ENCODE data around the gene AQP3. TPM values are rescaled to one million over a fixed set of nuclear protein-coding genes. Genes with fewer than 3 reads are reported as not detected.

AQP3 gene
- total RNA-seq, 1 donor from 2014 or later, result 1.1 TPM

DNA sequence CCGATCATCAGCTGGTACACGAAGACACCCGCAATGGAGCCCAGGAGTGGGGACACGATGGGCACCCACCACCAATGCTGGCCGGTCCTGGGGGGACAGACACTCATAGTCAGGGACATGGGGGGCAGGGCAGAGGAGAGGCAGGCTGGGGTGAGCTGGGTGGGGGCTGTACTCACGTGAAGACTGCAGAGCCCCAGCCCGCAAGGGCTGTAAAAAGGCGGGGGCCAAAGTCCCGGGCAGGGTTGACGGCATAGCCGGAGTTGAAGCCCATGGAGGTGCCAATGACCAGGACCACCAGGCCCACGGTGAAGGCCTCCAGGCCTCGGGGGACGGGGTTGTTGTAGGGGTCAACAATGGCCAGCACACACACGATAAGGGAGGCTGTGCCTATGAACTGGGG lies 5.3 kb downstream of the AQP3 start:
- no peaks in the 10 kb centered on the region for H3K36me3 Mint-ChIP-seq (ENCODE audit: low read depth)
- DNase-seq (ENCODE audit: low read depth, low spot score), result no peak
- no peaks in the 10 kb centered on the region for H3K9me3 Mint-ChIP-seq
- peaks cover 11% of the 10 kb centered on the region for H3K4me1 Mint-ChIP-seq
- H3K27me3 Mint-ChIP-seq (ENCODE audit: low read depth), result peaks cover 9% of the 10 kb centered on the region
- H3K27ac Mint-ChIP-seq (ENCODE audit: unreplicated experiment), result no peak overlapping the region
- H3K4me3 Mint-ChIP-seq, result no peak overlapping the region
- TF ChIP-seq, protein P1, sequence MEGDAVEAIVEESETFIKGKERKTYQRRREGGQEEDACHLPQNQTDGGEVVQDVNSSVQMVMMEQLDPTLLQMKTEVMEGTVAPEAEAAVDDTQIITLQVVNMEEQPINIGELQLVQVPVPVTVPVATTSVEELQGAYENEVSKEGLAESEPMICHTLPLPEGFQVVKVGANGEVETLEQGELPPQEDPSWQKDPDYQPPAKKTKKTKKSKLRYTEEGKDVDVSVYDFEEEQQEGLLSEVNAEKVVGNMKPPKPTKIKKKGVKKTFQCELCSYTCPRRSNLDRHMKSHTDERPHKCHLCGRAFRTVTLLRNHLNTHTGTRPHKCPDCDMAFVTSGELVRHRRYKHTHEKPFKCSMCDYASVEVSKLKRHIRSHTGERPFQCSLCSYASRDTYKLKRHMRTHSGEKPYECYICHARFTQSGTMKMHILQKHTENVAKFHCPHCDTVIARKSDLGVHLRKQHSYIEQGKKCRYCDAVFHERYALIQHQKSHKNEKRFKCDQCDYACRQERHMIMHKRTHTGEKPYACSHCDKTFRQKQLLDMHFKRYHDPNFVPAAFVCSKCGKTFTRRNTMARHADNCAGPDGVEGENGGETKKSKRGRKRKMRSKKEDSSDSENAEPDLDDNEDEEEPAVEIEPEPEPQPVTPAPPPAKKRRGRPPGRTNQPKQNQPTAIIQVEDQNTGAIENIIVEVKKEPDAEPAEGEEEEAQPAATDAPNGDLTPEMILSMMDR (conservative IDR thresholded peaks at IDR 0.05), result no peak

DNA sequence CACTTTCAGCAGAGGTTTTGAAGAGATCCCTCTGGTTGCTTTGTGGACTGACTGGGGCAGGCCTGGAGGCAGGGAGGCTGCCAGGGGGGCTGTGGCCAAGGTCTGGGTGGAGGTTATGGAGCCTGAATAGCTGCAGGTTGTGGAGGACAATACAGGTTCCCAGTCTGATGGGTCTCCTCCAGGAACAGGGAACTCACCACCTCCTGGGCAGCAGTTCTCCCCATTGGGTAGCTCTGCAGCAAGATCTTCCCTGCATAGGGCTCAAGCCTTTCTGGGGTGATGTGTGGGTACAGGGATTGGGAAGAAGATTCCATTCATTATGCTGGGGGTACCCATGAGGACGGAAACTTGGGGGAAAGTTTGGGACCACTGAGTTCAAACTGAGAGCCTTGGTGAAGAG lies 6.8 kb downstream of the AQP3 start:
- Mint-ChIP-seq H3K27ac (ENCODE audit: unreplicated experiment) (no peak overlapping the region), H3K27me3 (ENCODE audit: low read depth) (no peaks in the 10 kb centered on the region), H3K36me3 (ENCODE audit: low read depth) (no peaks in the 10 kb centered on the region), H3K4me1 (no peaks in the 10 kb centered on the region), H3K4me3 (no peak overlapping the region), H3K9me3 (no peaks in the 10 kb centered on the region)
- DNase-seq (ENCODE audit: low read depth, low spot score), result no peak
- TF ChIP-seq, protein P1 (conservative IDR thresholded peaks at IDR 0.05), result no peak

DNA sequence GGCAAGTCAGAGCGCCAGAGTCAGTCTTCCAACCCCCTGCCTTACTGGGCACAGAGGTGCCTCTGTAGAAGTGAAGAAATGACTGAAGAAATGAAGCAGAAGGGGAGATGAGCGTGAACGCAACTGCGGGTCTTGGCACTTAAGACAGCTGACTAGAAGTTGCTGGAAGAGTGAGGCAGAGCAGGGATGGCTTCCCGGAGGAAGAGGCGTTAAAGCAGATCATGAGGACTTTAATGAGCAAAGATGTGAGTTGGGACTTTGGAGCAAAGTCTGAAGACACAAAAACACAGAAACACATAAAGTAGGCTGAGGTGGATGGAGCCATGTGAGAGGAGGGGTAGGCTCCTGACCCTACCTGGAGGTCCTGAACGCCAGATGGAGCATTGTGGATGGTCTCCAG lies 7.2 kb downstream of the AQP3 start:
- no peak overlapping the region for H3K27ac Mint-ChIP-seq (ENCODE audit: unreplicated experiment)
- H3K4me1 Mint-ChIP-seq, result no peaks in the 10 kb centered on the region
- no peaks in the 10 kb centered on the region for H3K27me3 Mint-ChIP-seq (ENCODE audit: low read depth)
- TF ChIP-seq, protein P1 (conservative IDR thresholded peaks at IDR 0.05), result no peak
- H3K9me3 Mint-ChIP-seq, result no peaks in the 10 kb centered on the region
- no peak overlapping the region for H3K4me3 Mint-ChIP-seq
- DNase-seq (ENCODE audit: low read depth, low spot score), result no peak
- H3K36me3 Mint-ChIP-seq (ENCODE audit: low read depth), result no peaks in the 10 kb centered on the region

DNA sequence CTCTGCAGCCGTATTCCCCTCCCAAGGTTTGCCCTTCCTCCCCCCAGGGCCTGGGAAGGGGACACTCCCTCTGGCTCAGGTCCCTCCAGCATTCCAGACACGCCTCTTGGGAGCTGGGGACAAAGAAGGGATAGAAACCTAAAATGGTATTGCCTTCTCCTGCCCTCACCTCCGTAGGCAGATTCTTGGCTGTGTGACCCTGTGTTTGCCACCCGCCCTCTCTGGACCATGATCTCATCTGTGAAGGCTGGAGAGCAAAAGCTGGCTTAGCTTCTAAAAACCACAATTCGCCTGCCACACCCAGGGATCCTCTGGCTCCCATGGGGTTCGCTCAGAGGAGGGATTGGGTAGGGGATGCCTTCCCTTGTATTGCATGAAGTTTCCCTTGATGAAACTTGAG lies 7.7 kb downstream of the AQP3 start:
- Mint-ChIP-seq H3K4me3 (no peak overlapping the region), H3K36me3 (ENCODE audit: low read depth) (no peaks in the 10 kb centered on the region), H3K27ac (ENCODE audit: unreplicated experiment) (no peak overlapping the region), H3K9me3 (no peaks in the 10 kb centered on the region), H3K27me3 (ENCODE audit: low read depth) (no peaks in the 10 kb centered on the region), H3K4me1 (no peaks in the 10 kb centered on the region)
- no peak for DNase-seq (ENCODE audit: low read depth, low spot score)
- TF ChIP-seq, protein P1 (conservative IDR thresholded peaks at IDR 0.05), result no peak

DNA sequence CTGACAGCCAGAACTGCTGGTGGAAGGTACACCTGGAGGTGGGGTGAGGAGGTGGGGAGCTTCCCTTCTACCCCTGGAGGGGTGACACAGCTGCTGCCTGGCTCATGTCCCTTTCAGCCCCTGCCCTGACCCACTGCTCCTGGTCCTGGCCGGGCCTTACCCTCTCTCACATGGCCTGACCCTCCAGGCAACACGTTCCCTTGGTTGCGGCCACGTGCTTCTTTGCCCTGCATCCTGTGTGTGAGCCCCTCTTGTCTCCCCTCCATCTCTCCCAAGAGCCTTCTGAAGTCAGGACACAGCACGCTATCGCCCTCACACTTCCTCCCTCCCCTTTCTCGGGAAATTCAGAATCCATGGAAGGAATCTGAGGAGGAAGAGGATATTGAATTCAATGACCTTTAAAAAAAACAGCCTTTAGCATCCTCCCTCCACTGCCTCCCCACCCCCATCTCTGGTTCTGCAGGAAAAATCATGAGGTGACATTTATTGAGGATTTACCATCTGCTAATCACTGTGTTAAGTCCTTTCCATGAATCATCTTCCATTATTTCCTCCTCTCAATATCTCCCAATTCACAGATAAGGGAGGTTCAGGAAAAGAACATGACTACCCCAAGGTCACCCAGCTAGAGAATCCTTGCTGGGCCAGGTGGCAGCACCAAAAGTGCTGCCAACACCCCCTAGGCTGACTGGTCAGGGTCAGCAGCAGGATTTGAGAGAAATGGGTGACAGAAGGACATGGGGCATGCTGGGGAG lies 8.3 kb downstream of the AQP3 start:
- Mint-ChIP-seq H3K4me3 (no peak overlapping the region), H3K36me3 (ENCODE audit: low read depth) (no peaks in the 10 kb centered on the region), H3K4me1 (no peaks in the 10 kb centered on the region), H3K9me3 (no peaks in the 10 kb centered on the region), H3K27me3 (ENCODE audit: low read depth) (no peaks in the 10 kb centered on the region), H3K27ac (ENCODE audit: unreplicated experiment) (no peak overlapping the region)
- DNase-seq (ENCODE audit: low read depth, low spot score), result no peak
- TF ChIP-seq, protein P1 (conservative IDR thresholded peaks at IDR 0.05), result no peak
